Measurements from ENCODE around the gene ATG4A. TPM values are rescaled to one million over a fixed set of nuclear protein-coding genes. Genes with fewer than 3 reads are reported as not detected.

ATG4A gene
- total RNA-seq, 1 donor from 2014 or later: 11.5 TPM

DNA sequence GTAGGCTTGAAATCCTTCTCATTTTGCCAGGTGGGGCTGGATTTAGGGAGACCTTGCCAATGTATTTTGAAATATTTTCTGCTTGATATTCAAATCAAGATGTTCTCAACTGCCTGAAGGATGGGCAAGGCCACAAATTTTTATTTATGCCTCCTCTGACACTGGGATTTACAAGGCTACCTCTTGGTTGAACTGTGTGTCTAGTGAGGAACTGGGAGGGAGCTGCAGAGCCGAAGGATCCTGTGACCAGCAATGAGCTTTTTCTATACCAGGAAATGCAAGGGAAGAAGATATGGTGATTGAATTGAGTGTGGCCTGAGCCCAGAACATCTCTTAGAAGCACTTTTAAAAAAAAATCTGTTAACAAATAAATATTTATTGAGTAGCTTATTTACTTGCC is 31.8 kb upstream of the ATG4A start:
- Mint-ChIP-seq H3K36me3 (no peaks in the 10 kb centered on the region), H3K9me3 (no peaks in the 10 kb centered on the region), H3K4me1 (ENCODE audit: unreplicated experiment) (no peaks in the 10 kb centered on the region), H3K27me3 (peaks cover 4% of the 10 kb centered on the region), H3K27ac (no peak overlapping the region), H3K4me3 (no peak overlapping the region)
- DNase-seq (ENCODE audit: extremely low spot score, unreplicated experiment): no peak
- TF ChIP-seq CTCF (conservative IDR thresholded peaks at IDR 0.05): no peak

DNA sequence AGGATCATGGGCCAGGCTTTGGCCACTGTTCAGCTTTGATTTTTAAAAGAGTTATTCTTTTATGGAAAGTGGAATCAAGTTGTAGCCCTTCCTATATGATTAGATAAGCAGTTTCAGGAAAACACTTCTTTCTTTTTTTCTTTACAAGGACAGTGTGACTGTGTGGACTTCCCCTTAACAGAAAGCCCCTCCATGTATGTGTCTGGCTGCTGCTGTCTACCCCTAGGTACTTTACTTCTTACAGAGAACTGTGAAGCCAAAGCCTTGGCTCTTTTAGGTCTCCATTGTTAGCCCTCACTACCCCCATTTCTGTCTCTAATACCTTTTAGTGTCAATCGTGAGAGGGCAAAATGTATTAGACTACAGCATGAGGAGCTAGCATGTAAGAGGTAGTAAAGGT is 27.6 kb upstream of the ATG4A start:
- Mint-ChIP-seq H3K4me3 (no peak overlapping the region), H3K27ac (no peak overlapping the region), H3K4me1 (ENCODE audit: unreplicated experiment) (no peaks in the 10 kb centered on the region), H3K36me3 (no peaks in the 10 kb centered on the region), H3K9me3 (no peaks in the 10 kb centered on the region), H3K27me3 (peaks cover 9% of the 10 kb centered on the region)
- no peak for TF ChIP-seq CTCF (conservative IDR thresholded peaks at IDR 0.05)
- no peak for DNase-seq (ENCODE audit: extremely low spot score, unreplicated experiment)

GRCh38 chrX:108064613-108065012 is 27.0 kb upstream of the ATG4A start:
- peaks cover 12% of the 10 kb centered on the region for H3K27me3 Mint-ChIP-seq
- DNase-seq (ENCODE audit: extremely low spot score, unreplicated experiment): no peak
- TF ChIP-seq CTCF (conservative IDR thresholded peaks at IDR 0.05): no peak
- no peak overlapping the region for H3K27ac Mint-ChIP-seq
- no peaks in the 10 kb centered on the region for H3K4me1 Mint-ChIP-seq (ENCODE audit: unreplicated experiment)
- H3K36me3 Mint-ChIP-seq: no peaks in the 10 kb centered on the region
- no peak overlapping the region for H3K4me3 Mint-ChIP-seq
- H3K9me3 Mint-ChIP-seq: no peaks in the 10 kb centered on the region

GRCh38 chrX:108068121-108068520 is 23.5 kb upstream of the ATG4A start:
- H3K27ac Mint-ChIP-seq: no peak overlapping the region
- no peak for TF ChIP-seq CTCF (conservative IDR thresholded peaks at IDR 0.05)
- H3K4me3 Mint-ChIP-seq: no peak overlapping the region
- no peaks in the 10 kb centered on the region for H3K9me3 Mint-ChIP-seq
- H3K36me3 Mint-ChIP-seq: no peaks in the 10 kb centered on the region
- H3K27me3 Mint-ChIP-seq: peaks cover 14% of the 10 kb centered on the region
- DNase-seq (ENCODE audit: extremely low spot score, unreplicated experiment): no peak
- H3K4me1 Mint-ChIP-seq (ENCODE audit: unreplicated experiment): no peaks in the 10 kb centered on the region

GRCh38 chrX:108070891-108071290 is 20.7 kb upstream of the ATG4A start:
- TF ChIP-seq CTCF (conservative IDR thresholded peaks at IDR 0.05): no peak
- no peak for DNase-seq (ENCODE audit: extremely low spot score, unreplicated experiment)
- H3K9me3 Mint-ChIP-seq: no peaks in the 10 kb centered on the region
- peaks cover 30% of the 10 kb centered on the region for H3K27me3 Mint-ChIP-seq
- no peak overlapping the region for H3K27ac Mint-ChIP-seq
- H3K4me3 Mint-ChIP-seq: no peak overlapping the region
- H3K4me1 Mint-ChIP-seq (ENCODE audit: unreplicated experiment): no peaks in the 10 kb centered on the region
- H3K36me3 Mint-ChIP-seq: no peaks in the 10 kb centered on the region

- Mint-ChIP-seq H3K4me1 (ENCODE audit: unreplicated experiment) (no peaks in the 10 kb centered on the region), H3K36me3 (no peaks in the 10 kb centered on the region), H3K4me3 (no peak overlapping the region), H3K9me3 (no peaks in the 10 kb centered on the region), H3K27ac (no peak overlapping the region), H3K27me3 (peaks cover 30% of the 10 kb centered on the region)
- no peak for TF ChIP-seq CTCF (conservative IDR thresholded peaks at IDR 0.05)
- DNase-seq (ENCODE audit: extremely low spot score, unreplicated experiment): no peak
These were observed 20.0 kb upstream of the ATG4A start for GRCh38 chrX:108071578-108071977.
